MCF 10A (cell line): Measurements from ENCODE around the gene CLMP. TPM values are rescaled to one million over a fixed set of nuclear protein-coding genes. Genes with fewer than 3 reads are reported as not detected.
"Not testable (repeated sequence)": the region's sequence is repeated elsewhere in the genome, so short reads cannot be mapped to it uniquely, and the experiment has no call there.

ENCODE experiments used
- BruUV-seq: library from RNA; stranded (reverse); fragments of 400-500 nt; replicated peaks from 2 replicates; lab custom pipeline; 2021; lab: Mats Ljungman, UMichigan
- CTCF ChIA-PET: fragments of 300-600 bp; sonication (Branson Sonifier 250); formaldehyde crosslinking; extraction: SDS; loops from one replicate; lab custom pipeline; 2021; ENCODE audit warnings: antibody characterized with exemption, inconsistent platforms; lab: Yijun Ruan, JAX
- POLR2A ChIA-PET: fragments of 300-600, 350-650 bp; sonication (Branson Sonifier 250); formaldehyde crosslinking; extraction: SDS; loops from one replicate; lab custom pipeline; 2020; ENCODE audit warnings: antibody characterized with exemption, inconsistent platforms; lab: Yijun Ruan, JAX
- DNase-seq: peaks from one replicate; pipeline ENCODE4 v3.0.0-alpha.2; 2018; ENCODE audit not compliant: unreplicated experiment
- H3K27ac Mint-ChIP-seq: one replicate; pipeline ENCODE4 v1.8.0; 2022; ENCODE audit warnings: mild to moderate bottlenecking, low read depth, mixed read lengths; ENCODE audit not compliant: unreplicated experiment
- H3K27me3 Mint-ChIP-seq: one replicate; pipeline ENCODE4 v1.8.0; 2022; ENCODE audit warnings: mixed read lengths; ENCODE audit not compliant: insufficient read depth, unreplicated experiment
- H3K36me3 Mint-ChIP-seq: one replicate; pipeline ENCODE4 v1.8.0; 2022; ENCODE audit warnings: mild to moderate bottlenecking, moderate library complexity, mixed read lengths; ENCODE audit not compliant: insufficient read depth, unreplicated experiment
- H3K4me1 Mint-ChIP-seq: one replicate; pipeline ENCODE4 v1.8.0; 2022; ENCODE audit warnings: mixed read lengths; ENCODE audit not compliant: insufficient read depth, unreplicated experiment
- H3K4me3 Mint-ChIP-seq: one replicate; pipeline ENCODE4 v1.8.0; 2022; ENCODE audit warnings: mild to moderate bottlenecking, moderate library complexity, mixed read lengths; ENCODE audit not compliant: unreplicated experiment
- H3K9me3 Mint-ChIP-seq: one replicate; pipeline ENCODE4 v1.8.0; 2022; ENCODE audit warnings: mixed read lengths; ENCODE audit not compliant: unreplicated experiment
- intact Hi-C: fragments of 100-400 bp; cut with micrococcal nuclease; formaldehyde crosslinking; loops from 2 replicates; pipeline ENCODE4 v1.14.1; 2022
- total RNA-seq: library from RNA; stranded (reverse); gene quantifications from 2 replicates; pipeline ENCODE4 v1.2.3, GENCODE V29; 2022
- TF ChIP-seq, protein P1 (sequence below): fragments of 200-600 bp; IDR thresholded peaks from one replicate; pipeline ENCODE4 v1.8.0; 2022; ENCODE audit warnings: antibody characterized with exemption, mild to moderate bottlenecking; ENCODE audit not compliant: unreplicated experiment

The CLMP gene
- total RNA-seq, 1 experiment from 2014 or later: 86.1 TPM

GRCh38 chr11:123061403-123062157 lies 133.5 kb downstream of the CLMP start, which contains the start of gene HSPA8:
HSPA8 (minus strand) TSS chr11:123062136; CDS start chr11:123061324, 812 bp downstream.
- TF ChIP-seq, protein P1, sequence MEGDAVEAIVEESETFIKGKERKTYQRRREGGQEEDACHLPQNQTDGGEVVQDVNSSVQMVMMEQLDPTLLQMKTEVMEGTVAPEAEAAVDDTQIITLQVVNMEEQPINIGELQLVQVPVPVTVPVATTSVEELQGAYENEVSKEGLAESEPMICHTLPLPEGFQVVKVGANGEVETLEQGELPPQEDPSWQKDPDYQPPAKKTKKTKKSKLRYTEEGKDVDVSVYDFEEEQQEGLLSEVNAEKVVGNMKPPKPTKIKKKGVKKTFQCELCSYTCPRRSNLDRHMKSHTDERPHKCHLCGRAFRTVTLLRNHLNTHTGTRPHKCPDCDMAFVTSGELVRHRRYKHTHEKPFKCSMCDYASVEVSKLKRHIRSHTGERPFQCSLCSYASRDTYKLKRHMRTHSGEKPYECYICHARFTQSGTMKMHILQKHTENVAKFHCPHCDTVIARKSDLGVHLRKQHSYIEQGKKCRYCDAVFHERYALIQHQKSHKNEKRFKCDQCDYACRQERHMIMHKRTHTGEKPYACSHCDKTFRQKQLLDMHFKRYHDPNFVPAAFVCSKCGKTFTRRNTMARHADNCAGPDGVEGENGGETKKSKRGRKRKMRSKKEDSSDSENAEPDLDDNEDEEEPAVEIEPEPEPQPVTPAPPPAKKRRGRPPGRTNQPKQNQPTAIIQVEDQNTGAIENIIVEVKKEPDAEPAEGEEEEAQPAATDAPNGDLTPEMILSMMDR: no peak
- no peaks in the 10 kb centered on the region for H3K27me3 Mint-ChIP-seq
- ChIA-PET POLR2A (interaction anchor here (0.6 to 4.0 kb wide), 23 partner anchors 8 to 1908 kb away, joined by 3 to 25 read pairs (median 5); partner anchors contain the start of gene UBASH3B), CTCF (interaction anchor here (1.0 to 1.2 kb wide), 3 partner anchors 40 to 312 kb away, joined by 3 read pairs; no protein-coding TSS in a partner anchor)
- peak within 1 kb of the TSS; percentile 97 for H3K4me3 Mint-ChIP-seq
- peaks cover 51% of the 10 kb centered on the region for H3K4me1 Mint-ChIP-seq
- H3K36me3 Mint-ChIP-seq: peaks cover 68% of the 10 kb centered on the region
- intact Hi-C loops: loop anchor here (2.0 to 5.0 kb wide), 3 partner anchors 111 to 259 kb away; no protein-coding TSS in a partner anchor
- H3K9me3 Mint-ChIP-seq: no peaks in the 10 kb centered on the region
- BruUV-seq: TSS peak; percentile 36
- peak within 1 kb of the TSS; percentile 99 for H3K27ac Mint-ChIP-seq
- peak; percentile 75 for DNase-seq

GRCh38 chr11:123060277-123061000 lies 134.6 kb downstream of the CLMP start:
- Mint-ChIP-seq H3K9me3 (no peaks in the 10 kb centered on the region), H3K27me3 (no peaks in the 10 kb centered on the region), H3K4me1 (peaks cover 44% of the 10 kb centered on the region), H3K4me3 (peak overlapping the region; percentile 97), H3K27ac (no peak overlapping the region), H3K36me3 (peaks cover 79% of the 10 kb centered on the region)
- ChIA-PET CTCF (interaction anchor here (0.6 to 2.6 kb wide), 5 partner anchors 37 to 1647 kb away, joined by 3 to 12 read pairs (median 3); no protein-coding TSS in a partner anchor), POLR2A (interaction anchor here (0.6 to 2.4 kb wide), 4 partner anchors 13 to 536 kb away, joined by 3 to 8 read pairs (median 5); partner anchors contain the start of gene UBASH3B)
- intact Hi-C loops: loop anchor here (2.0 to 5.0 kb wide), 3 partner anchors 112 to 258 kb away; no protein-coding TSS in a partner anchor
- peak; percentile 23 for DNase-seq
- TF ChIP-seq, protein P1: no peak
- BruUV-seq: no TSS peak

- H3K36me3 Mint-ChIP-seq: peaks cover 88% of the 10 kb centered on the region
Observed at GRCh38 chr11:123059041-123059920, 135.8 kb downstream of the CLMP start.

More at GRCh38 chr11:123059041-123059920, 135.8 kb downstream of the CLMP start:
- BruUV-seq, H3K27me3 Mint-ChIP-seq, DNase-seq, H3K9me3 Mint-ChIP-seq, intact Hi-C loops: not testable (repeated sequence)
- Mint-ChIP-seq H3K4me3 (peak overlapping the region; percentile 97), H3K4me1 (peaks cover 45% of the 10 kb centered on the region), H3K27ac (peak overlapping the region; percentile 63)
- ChIA-PET POLR2A (interaction anchor here (0.7 to 2.4 kb wide), 4 partner anchors 12 to 176 kb away, joined by 3 to 8 read pairs (median 4); no protein-coding TSS in a partner anchor), CTCF (interaction anchor here (0.6 to 2.6 kb wide), 7 partner anchors 19 to 1646 kb away, joined by 3 to 12 read pairs (median 4); no protein-coding TSS in a partner anchor)
